Measurements from ENCODE around the gene ANO7.

ANO7 gene

GRCh38 chr2:241213567-241213966 lies 25.1 kb downstream of the ANO7 start:
- Histone ChIP-seq H2BK5ac (ENCODE audit: low read depth, low read length, poor library complexity) (no peak overlapping the region), H3K23ac (ENCODE audit: low read length) (no peak overlapping the region), H3K27ac (ENCODE audit: low read depth, low read length) (no peak overlapping the region), H3K4me1 (ENCODE audit: control insufficient read depth in 1 of 2, insufficient read depth in 2 of 2, low read length in 2 of 2) (peaks cover 3 to 12% of the 10 kb centered on the region in 2 experiments), H3K79me2 (ENCODE audit: control insufficient read depth, insufficient read depth, low read length, poor library complexity) (peaks cover 2% of the 10 kb centered on the region), H4K12ac (ENCODE audit: low read depth, low read length) (no peak overlapping the region), H3K4me2 (ENCODE audit: low read length) (no peak overlapping the region), H3K9me3 (ENCODE audit: insufficient read depth, low read depth, low read length) (peaks cover 2% of the 10 kb centered on the region), H3K14ac (ENCODE audit: low read length) (no peak overlapping the region), H3K36me3 (ENCODE audit: control insufficient read depth in 1 of 2, insufficient read depth in 2 of 2, low read length in 2 of 2) (no peaks in the 10 kb centered on the region), H3K9ac (ENCODE audit: low read length) (no peak overlapping the region), H3K18ac (ENCODE audit: low read length) (no peak overlapping the region), H2BK12ac (ENCODE audit: low read length) (no peak overlapping the region), H2AFZ (ENCODE audit: insufficient read depth, low read length, poor library complexity) (no peak overlapping the region), H2AK5ac (ENCODE audit: low read length) (no peak overlapping the region), H3K27me3 (ENCODE audit: insufficient read depth, low read length) (no peaks in the 10 kb centered on the region), H3K79me1 (ENCODE audit: low read length) (peaks cover 5% of the 10 kb centered on the region), H3K4ac (ENCODE audit: low read depth, low read length) (no peak overlapping the region), H3K4me3 (ENCODE audit: low read depth, low read length) (no peak overlapping the region), H4K8ac (ENCODE audit: low read depth, low read length) (no peak overlapping the region), H2BK120ac (ENCODE audit: insufficient read depth, low read length, poor library complexity) (no peak overlapping the region), H4K91ac (ENCODE audit: low read depth, low read length) (no peak overlapping the region)
- no CpG with 5 or more reads among the region's 7 CpGs for WGBS (ENCODE audit: extremely low coverage, insufficient coverage, insufficient read length)
- no peak for DNase-seq

- Histone ChIP-seq H3K4ac (ENCODE audit: low read depth, low read length) (no peak overlapping the region), H2AFZ (ENCODE audit: insufficient read depth, low read length, poor library complexity) (no peak overlapping the region), H2AK5ac (ENCODE audit: low read length) (no peak overlapping the region), H3K79me1 (ENCODE audit: low read length) (peaks cover 5% of the 10 kb centered on the region), H2BK5ac (ENCODE audit: low read depth, low read length, poor library complexity) (no peak overlapping the region), H3K23ac (ENCODE audit: low read length) (no peak overlapping the region), H4K12ac (ENCODE audit: low read depth, low read length) (no peak overlapping the region), H3K18ac (ENCODE audit: low read length) (no peak overlapping the region), H3K14ac (ENCODE audit: low read length) (no peak overlapping the region), H2BK120ac (ENCODE audit: insufficient read depth, low read length, poor library complexity) (no peak overlapping the region), H3K4me3 (ENCODE audit: low read depth, low read length) (no peak overlapping the region), H3K27ac (ENCODE audit: low read depth, low read length) (no peak overlapping the region), H4K8ac (ENCODE audit: low read depth, low read length) (no peak overlapping the region), H3K79me2 (ENCODE audit: control insufficient read depth, insufficient read depth, low read length, poor library complexity) (peaks cover 2% of the 10 kb centered on the region), H3K36me3 (ENCODE audit: control insufficient read depth in 1 of 2, insufficient read depth in 2 of 2, low read length in 2 of 2) (no peaks in the 10 kb centered on the region), H3K4me2 (ENCODE audit: low read length) (no peak overlapping the region), H2BK12ac (ENCODE audit: low read length) (no peak overlapping the region), H3K27me3 (ENCODE audit: insufficient read depth, low read length) (no peaks in the 10 kb centered on the region), H3K4me1 (ENCODE audit: control insufficient read depth in 1 of 2, insufficient read depth in 2 of 2, low read length in 2 of 2) (peaks cover 3 to 12% of the 10 kb centered on the region in 2 experiments), H3K9me3 (ENCODE audit: insufficient read depth, low read depth, low read length) (peaks cover 2% of the 10 kb centered on the region), H3K9ac (ENCODE audit: low read length) (no peak overlapping the region), H4K91ac (ENCODE audit: low read depth, low read length) (no peak overlapping the region)
- peak in 1 of 2 donors; percentile 45 for DNase-seq
- no CpG with 5 or more reads among the region's 10 CpGs for WGBS (ENCODE audit: extremely low coverage, insufficient coverage, insufficient read length)
Measured at GRCh38 chr2:241214209-241214608, 25.7 kb downstream of the ANO7 start.

- Histone ChIP-seq H3K36me3 (ENCODE audit: control insufficient read depth in 1 of 2, insufficient read depth in 2 of 2, low read length in 2 of 2) (no peaks in the 10 kb centered on the region), H3K27ac (ENCODE audit: low read depth, low read length) (no peak overlapping the region), H3K79me1 (ENCODE audit: low read length) (peaks cover 5% of the 10 kb centered on the region), H2BK5ac (ENCODE audit: low read depth, low read length, poor library complexity) (no peak overlapping the region), H3K9me3 (ENCODE audit: insufficient read depth, low read depth, low read length) (peaks cover 2% of the 10 kb centered on the region), H3K4me3 (ENCODE audit: low read depth, low read length) (no peak overlapping the region), H3K14ac (ENCODE audit: low read length) (no peak overlapping the region), H2AK5ac (ENCODE audit: low read length) (no peak overlapping the region), H3K27me3 (ENCODE audit: insufficient read depth, low read length) (no peaks in the 10 kb centered on the region), H4K12ac (ENCODE audit: low read depth, low read length) (no peak overlapping the region), H3K9ac (ENCODE audit: low read length) (no peak overlapping the region), H3K4ac (ENCODE audit: low read depth, low read length) (no peak overlapping the region), H3K18ac (ENCODE audit: low read length) (no peak overlapping the region), H2AFZ (ENCODE audit: insufficient read depth, low read length, poor library complexity) (no peak overlapping the region), H2BK120ac (ENCODE audit: insufficient read depth, low read length, poor library complexity) (no peak overlapping the region), H3K4me2 (ENCODE audit: low read length) (no peak overlapping the region), H2BK12ac (ENCODE audit: low read length) (no peak overlapping the region), H3K4me1 (ENCODE audit: control insufficient read depth in 1 of 2, insufficient read depth in 2 of 2, low read length in 2 of 2) (peaks cover 3 to 12% of the 10 kb centered on the region in 2 experiments), H4K8ac (ENCODE audit: low read depth, low read length) (no peak overlapping the region), H3K79me2 (ENCODE audit: control insufficient read depth, insufficient read depth, low read length, poor library complexity) (peaks cover 2% of the 10 kb centered on the region), H4K91ac (ENCODE audit: low read depth, low read length) (no peak overlapping the region), H3K23ac (ENCODE audit: low read length) (no peak overlapping the region)
- no peak for DNase-seq
- WGBS (ENCODE audit: extremely low coverage, insufficient coverage, insufficient read length) = no CpG with 5 or more reads among the region's 12 CpGs
Measured at GRCh38 chr2:241214766-241215165, 26.3 kb downstream of the ANO7 start.

- no CpG with 5 or more reads among the region's 9 CpGs for WGBS (ENCODE audit: extremely low coverage, insufficient coverage, insufficient read length)
- Histone ChIP-seq H2AFZ (ENCODE audit: insufficient read depth, low read length, poor library complexity) (no peak overlapping the region), H3K4me2 (ENCODE audit: low read length) (no peak overlapping the region), H3K23ac (ENCODE audit: low read length) (peak overlapping the region; percentile 81), H2AK5ac (ENCODE audit: low read length) (no peak overlapping the region), H3K4me1 (ENCODE audit: control insufficient read depth in 1 of 2, insufficient read depth in 2 of 2, low read length in 2 of 2) (peaks cover 3 to 12% of the 10 kb centered on the region in 2 experiments), H3K36me3 (ENCODE audit: control insufficient read depth in 1 of 2, insufficient read depth in 2 of 2, low read length in 2 of 2) (no peaks in the 10 kb centered on the region), H3K79me1 (ENCODE audit: low read length) (peaks cover 5% of the 10 kb centered on the region), H2BK5ac (ENCODE audit: low read depth, low read length, poor library complexity) (no peak overlapping the region), H3K79me2 (ENCODE audit: control insufficient read depth, insufficient read depth, low read length, poor library complexity) (peaks cover 2% of the 10 kb centered on the region), H3K27me3 (ENCODE audit: insufficient read depth, low read length) (no peaks in the 10 kb centered on the region), H3K4ac (ENCODE audit: low read depth, low read length) (no peak overlapping the region), H3K14ac (ENCODE audit: low read length) (no peak overlapping the region), H3K9me3 (ENCODE audit: insufficient read depth, low read depth, low read length) (peaks cover 2% of the 10 kb centered on the region), H3K4me3 (ENCODE audit: low read depth, low read length) (no peak overlapping the region), H4K12ac (ENCODE audit: low read depth, low read length) (no peak overlapping the region), H4K91ac (ENCODE audit: low read depth, low read length) (no peak overlapping the region), H3K27ac (ENCODE audit: low read depth, low read length) (no peak overlapping the region), H3K9ac (ENCODE audit: low read length) (no peak overlapping the region), H3K18ac (ENCODE audit: low read length) (no peak overlapping the region), H2BK120ac (ENCODE audit: insufficient read depth, low read length, poor library complexity) (no peak overlapping the region), H2BK12ac (ENCODE audit: low read length) (no peak overlapping the region), H4K8ac (ENCODE audit: low read depth, low read length) (no peak overlapping the region)
- no peak for DNase-seq
Measured at GRCh38 chr2:241215421-241215820, 26.9 kb downstream of the ANO7 start.
